Fibroblast of villous mesenchyme (primary cell): Measurements from ENCODE around the gene SEMA5B. TPM values are rescaled to one million over a fixed set of nuclear protein-coding genes. Genes with fewer than 3 reads are reported as not detected.

Experiments
- DNase-seq: peaks from one replicate; pipeline ENCODE4 v3.0.0-alpha.2; 2010; ENCODE audit warnings: low read depth
- H3K4me3 ChIP-seq: 2 replicates; pipeline ENCODE4 v1.5.1; 2011; ENCODE audit warnings: low read depth, mild to moderate bottlenecking, low read length
- CTCF ChIP-seq: IDR thresholded peaks from 2 replicates; pipeline ENCODE4 v1.5.1; 2012; ENCODE audit warnings: low read depth, mild to moderate bottlenecking, low read length; ENCODE audit not compliant: insufficient read depth
- total RNA-seq: library from RNA; depleted of rRNA; stranded (reverse); fragments of >200 nt; gene quantifications from 2 replicates; pipeline ENCODE4 v1.2.3, GENCODE V29; 2012

SEMA5B gene
- total RNA-seq, 1 donor, result not detected

- no peak overlapping the region for H3K4me3 ChIP-seq
- no peak for TF ChIP-seq CTCF
- no peak for DNase-seq
Observed at GRCh38 chr3:122987231-122987630, 40.3 kb downstream of the SEMA5B start.

- no peak for DNase-seq
- no peak for TF ChIP-seq CTCF
- H3K4me3 ChIP-seq, result no peak overlapping the region
Observed at GRCh38 chr3:122986693-122987179, 40.8 kb downstream of the SEMA5B start.

- DNase-seq, result no peak
- no peak for TF ChIP-seq CTCF
- H3K4me3 ChIP-seq, result no peak overlapping the region
Observed at GRCh38 chr3:122985539-122985938, 42.0 kb downstream of the SEMA5B start.

DNA sequence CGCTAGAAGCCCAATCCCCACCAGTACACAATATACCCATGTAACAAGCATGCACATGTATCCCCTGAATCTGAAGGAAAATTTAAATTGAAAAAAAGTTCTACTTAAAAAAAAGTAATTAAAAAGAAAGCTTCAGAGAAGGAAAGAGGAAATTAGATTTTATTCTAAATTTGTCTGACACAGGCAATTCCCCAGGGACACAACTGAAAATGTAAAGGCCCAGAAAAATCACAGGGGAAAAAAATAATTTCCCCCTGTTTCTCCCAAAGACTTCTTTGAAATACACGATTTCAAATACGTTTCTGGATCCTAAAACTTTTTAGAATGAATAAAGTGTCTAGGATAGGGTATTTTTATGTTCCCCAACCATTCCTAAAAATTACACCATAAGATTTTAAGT, 42.9 kb downstream of the SEMA5B start:
- no peak overlapping the region for H3K4me3 ChIP-seq
- no peak for DNase-seq
- TF ChIP-seq CTCF, result no peak

- no peak for DNase-seq
- no peak overlapping the region for H3K4me3 ChIP-seq
- no peak for TF ChIP-seq CTCF
Observed at GRCh38 chr3:122984007-122984406, 43.6 kb downstream of the SEMA5B start.

DNA sequence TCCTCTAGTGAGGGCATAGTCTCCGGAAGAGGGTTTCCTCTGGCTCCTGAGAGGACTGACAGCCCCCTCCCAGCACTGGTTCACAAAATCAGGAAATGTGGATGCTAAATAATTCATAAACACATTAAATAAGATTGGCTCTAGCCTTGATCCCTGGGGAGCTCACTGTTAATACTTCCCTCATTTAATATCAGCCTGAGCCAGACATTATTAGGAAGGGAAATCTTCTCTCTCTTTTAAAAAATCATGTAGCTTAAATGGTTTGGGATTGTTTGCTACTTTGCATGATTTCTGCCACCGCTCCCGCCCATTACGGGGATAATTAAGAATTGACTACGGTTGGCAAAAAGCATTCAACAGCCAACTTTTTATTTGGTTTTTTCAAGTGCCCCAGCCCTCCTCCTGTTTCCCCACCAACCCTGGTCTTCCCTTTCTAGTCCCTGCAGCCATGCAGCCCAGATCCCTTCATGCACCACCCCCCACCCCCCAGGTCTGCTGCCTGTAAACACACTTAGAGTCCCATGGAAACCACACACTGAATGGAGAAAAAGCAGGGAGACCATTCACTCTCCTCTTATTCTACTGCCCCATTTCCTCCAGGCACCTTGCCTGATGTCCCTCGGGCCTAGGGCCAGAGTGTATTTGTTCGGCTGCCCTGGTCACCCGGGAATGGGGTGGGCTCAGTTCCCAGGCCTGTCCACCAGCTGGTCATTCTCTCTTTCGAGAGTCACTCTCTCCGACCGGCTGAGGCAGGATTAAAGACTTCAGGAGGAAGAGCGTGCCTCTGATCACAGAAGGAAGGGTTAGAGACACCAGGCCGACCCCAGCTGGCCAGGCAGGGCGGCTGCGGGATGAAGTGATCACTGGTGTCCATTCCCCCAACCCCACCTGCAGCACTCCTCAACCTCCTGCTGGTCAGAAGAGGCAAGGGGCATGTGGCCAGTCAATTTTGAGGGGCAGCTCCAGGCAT, 45.1 kb downstream of the SEMA5B start:
- DNase-seq, result no peak
- peak; percentile 6 for TF ChIP-seq CTCF
- no peak overlapping the region for H3K4me3 ChIP-seq
